GM21576 (cell line): ENCODE data around the gene DLEC1.
"Not testable (repeated sequence)": the region's sequence is repeated elsewhere in the genome, so short reads cannot be mapped to it uniquely, and the experiment has no call there.

Experiments used
- ATAC-seq: cut with Tn5 transposase; IDR thresholded peaks from one replicate; pipeline ENCODE4 v1.9.1; 2021; ENCODE audit warnings: mild to moderate bottlenecking, moderate library complexity; ENCODE audit not compliant: unreplicated experiment

The DLEC1 gene

DNA sequence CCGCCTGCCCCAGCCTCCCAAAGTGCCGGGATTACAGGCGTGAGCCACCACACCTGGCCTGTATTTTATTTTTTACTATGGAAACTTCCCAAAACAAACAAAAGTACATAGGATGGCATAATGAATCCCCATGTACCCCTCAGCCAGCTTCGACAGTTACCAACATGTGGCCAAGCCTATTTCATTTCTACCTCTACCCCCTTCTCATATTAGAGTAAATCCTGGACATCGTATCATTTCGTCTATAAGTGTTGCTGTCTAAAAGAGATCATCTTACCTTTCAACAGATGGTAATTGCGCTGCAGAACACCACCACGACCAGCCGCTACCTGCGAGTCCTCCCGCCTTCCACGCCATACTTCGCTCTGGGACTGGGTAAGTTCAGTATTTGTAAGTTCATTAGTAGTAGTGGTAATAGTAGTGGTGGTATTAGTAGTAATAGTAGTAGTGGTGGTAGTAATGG, 44.9 kb downstream of the DLEC1 start:
- ATAC-seq = no peak

DNA sequence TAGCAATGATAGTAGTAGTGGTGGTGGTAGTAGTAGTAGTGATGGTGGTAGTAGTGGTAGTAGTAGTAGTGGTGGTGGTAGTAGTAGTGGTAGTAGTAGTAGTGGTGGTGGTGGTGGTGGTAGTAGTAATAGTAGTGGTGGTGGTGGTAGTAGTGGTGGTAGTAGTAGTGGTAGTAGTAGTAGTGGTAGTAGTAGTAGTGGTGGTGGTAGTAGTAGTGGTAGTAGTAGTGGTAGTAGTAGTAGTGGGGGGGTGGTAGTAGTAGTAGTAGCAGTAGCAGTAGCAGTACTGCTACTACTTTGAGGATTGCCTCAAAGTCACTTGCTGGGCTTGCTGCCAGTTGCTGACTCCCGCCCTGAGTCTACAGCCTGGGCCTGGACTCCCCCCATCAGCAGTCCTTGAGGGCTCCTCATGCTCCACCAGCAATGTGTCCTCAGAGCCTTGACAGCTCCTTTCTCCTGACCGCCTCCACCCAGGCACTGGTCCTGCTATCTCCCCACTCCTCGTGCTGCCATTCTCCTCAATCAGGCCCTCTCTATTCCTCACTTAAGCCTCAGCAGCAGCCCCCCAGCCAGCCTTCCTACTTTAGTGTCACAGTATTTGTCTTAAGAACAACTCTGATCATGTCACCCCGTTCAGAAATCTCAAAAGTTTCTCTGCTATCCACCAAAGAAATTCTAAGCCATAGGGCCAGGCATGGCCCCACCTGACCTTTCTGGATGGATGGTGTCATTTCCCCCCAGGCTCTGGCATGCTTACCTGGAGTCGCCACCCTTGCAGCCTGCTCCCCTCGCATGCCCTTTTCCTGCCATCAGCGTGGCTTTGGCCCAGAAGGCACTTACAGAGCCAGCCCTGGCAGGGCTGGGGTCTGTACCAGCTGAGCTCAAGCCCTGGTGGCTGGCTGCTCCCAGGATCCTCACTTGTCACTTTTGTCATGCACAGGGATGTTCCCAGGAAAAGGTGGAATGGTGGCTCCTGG, 45.6 kb downstream of the DLEC1 start:
- ATAC-seq = no peak

DNA sequence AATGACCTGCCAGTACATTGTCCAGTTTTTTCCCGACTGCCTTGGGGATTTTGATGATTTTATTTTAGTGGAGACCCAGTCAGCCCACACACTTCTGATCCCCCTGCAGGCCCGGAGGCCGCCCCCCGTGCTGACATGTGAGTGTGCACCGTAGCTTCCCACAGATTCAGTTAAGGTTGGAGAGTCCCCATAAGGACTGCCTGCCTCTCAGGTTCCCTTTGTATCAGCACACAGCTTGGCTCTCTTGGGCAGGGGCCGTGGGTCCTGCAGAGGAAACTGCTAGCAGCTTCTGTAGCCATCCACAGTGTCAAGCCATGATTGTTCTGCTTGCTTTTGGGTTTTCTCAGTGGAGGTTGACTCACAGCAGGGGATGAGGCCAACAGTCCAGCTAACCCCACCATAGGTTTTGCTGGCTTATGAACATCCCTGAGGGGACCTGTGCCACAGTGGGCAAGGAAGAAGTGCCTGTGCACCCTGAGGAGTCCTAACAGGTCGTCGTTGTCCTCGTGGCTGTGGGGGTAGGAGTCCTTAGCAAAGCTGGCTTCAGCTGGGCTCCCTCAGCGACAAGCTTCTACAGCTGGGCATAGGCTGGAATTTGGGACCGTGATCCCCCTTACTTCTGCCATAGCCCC, 46.4 kb downstream of the DLEC1 start:
- no peak for ATAC-seq

DNA sequence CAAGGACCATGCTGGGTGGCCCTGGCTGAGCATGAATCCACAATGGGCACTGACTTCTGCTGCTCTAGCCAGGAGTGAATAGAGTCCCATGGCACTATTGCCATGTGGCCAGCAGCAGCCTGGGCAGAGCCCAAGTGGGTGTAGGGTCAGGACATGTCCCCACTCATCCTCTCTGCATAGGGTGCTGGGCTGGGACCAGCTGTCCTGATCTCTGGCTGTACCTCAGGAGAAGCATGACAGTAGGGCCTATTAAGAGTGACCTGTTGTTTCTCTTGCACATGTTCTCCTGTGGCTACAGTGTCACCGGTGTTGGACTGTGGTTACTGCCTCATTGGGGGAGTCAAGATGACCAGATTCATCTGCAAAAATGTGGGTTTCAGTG, 46.9 kb downstream of the DLEC1 start:
- ATAC-seq = no peak

DNA sequence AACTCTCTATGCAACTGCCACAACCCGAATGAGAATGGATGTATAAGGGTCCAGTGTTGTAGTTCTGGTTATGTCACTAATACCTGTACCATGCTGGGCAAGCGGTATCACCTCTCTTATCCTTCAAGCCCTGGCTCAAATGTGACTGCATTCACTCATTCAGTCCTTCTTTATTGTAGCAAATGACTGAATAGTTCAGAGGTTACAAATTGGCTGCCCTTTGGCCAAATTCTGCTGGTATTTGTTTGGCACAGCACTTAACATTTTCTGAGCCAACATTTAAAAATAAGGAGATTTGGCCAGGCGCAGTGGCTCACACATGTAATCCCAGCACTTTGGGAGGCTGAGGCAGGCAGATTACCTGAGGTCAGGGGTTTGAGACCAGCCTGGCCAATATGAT, 47.5 kb downstream of the DLEC1 start:
- no peak for ATAC-seq

DNA sequence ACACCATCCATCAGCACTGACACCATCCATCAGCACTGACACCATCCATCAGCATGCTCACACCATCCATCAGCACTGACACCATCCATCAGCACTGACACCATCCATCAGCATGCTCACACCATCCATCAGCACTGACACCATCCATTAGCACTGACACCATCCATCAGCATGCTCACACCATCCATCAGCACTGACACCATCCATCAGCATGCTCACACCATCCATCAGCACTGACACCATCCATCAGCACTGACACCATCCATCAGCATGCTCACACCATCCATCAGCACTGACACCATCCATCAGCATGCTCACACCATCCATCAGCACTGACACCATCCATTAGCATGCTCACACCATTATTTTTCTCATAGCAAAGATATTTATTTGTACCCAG, 48.3 kb downstream of the DLEC1 start:
- ATAC-seq = not testable (repeated sequence)

DNA sequence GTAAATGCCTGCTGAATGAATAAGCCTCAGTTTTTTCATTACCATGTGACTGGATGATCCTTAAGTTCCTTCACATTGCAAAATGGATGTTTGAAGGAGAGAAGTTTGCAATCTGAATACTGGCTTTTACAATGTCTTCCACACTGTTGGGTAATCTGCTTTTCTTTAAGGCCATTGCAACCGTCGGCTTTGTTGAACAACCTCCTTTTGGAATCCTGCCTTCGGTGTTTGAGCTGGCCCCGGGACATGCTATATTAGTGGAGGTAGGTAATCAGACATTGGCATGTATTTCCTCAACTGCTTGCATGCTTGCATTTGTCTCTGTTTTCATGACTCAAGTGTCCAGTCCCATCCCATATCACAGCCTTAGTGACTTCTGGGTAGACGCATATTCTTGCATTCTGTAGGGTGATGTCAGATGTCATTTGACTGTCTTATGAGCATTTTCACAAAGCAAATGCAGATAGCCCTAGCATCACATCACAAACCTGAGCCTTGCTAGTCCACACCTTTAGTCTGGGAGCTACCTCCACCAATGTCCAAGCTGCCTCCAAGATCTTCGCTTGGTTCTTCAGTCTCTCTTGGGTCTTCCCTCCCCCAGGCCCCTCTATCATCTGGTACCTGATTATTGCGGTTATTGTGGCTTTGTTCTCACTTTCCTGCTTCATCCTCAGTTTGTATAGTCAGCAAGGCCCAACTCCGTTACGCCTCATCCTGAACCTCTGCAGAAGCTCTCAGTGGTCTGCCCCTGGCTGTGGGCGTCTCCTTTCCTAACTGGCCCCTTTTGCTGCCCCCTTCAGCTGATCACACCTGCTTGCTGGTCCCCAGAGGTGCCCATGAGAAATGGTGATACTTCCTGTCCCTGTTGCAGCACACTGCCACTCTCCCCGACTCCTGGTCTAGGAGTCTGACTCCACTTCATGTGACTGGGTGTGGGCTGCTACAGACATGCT, 49.4 kb downstream of the DLEC1 start:
- ATAC-seq = no peak

DNA sequence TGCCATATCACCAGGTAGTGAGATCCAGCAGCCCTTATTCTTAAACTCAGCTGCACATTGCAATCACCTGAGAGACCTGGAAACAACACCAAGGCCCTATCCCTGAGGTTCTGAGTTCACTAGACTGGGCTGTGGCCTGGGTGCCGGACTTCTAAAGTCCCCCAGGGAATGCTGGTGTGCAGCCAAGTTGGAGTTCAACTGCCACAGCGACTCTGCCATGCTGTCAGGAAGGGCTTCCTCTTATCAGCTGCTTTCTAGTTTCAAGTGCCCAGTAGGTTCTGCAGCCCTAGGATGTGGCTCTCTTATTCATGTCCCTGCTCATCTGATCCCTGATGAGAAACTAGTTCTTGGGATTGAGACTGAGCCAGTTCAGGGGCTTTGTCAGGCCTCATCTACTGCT, 50.2 kb downstream of the DLEC1 start:
- no peak for ATAC-seq

DNA sequence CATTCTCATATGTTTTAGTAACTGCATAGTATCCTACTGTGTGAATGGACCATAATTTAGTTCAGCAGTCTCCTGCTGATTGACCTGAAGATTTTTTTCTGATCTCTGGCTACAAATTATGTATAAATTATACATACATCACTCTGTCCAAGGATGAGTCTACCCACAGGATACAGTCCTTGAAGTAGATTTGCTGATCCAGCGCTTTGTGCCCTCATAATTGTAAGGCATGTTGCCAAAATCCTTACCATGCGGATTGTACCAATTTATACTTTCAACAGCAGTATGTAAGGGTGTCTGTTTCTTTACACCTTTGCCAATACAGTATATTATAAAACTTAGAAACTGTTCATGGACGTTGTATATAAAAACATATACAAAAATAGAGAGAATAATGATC, 51.4 kb downstream of the DLEC1 start:
- ATAC-seq = no peak

DNA sequence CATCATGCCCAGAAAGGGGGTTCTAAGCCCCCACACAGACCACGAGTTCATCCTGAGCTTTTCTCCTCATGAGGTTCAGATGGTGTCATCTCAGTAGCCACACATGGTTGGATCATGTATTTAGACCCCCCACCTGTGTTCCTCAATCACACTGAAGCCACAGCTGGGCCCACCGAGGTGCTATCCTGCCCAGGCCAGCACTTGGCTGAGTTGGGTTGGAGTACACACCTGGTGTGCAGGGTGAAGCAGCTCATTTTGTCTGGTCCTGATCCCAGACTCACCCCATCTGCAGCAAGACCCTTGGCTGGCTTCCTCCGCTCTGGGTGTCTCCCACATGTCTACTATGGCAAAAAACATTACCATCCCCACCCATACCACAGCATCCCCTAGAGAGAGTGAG, 56.0 kb downstream of the DLEC1 start:
- ATAC-seq = no peak

DNA sequence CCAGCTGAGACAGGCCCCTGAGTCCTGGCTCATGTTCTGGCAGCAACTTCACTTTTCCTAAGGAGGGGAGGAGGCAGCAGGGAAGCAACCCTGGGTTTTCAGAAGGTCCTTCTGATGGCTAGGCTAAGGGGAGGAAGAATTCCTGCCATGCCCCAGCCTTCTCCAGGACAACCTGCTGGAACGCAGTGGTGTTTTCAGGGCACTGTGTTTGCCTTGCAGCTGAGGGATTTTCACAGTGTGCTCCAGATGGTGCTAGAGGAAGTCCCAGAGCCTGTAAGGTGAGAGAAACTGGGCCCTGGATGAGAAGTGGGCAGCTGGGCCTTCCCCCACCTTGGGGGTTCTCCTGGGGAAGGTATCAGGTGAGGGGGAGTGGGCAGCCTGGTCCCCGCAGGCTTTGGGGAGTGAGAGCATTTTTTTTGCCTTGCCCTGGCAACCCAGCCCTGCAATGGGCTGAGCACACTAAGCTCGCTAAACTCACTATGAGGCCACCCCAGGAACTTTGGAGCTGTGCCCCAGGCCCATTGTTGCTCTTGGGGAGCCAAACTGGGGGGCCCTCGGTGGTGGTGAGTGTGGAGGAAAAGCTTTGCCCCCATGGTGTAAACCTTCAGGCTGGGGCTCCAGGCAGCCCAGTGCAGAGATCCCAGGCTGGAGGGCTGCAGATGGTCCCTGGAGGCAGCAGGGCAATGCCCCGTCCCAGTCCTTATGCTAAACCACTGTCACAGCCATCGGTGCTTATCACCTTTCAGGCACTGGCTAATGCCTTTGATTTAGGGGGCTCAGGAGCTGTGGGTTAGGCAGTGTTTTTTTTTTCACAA, 56.9 kb downstream of the DLEC1 start:
- ATAC-seq = no peak

DNA sequence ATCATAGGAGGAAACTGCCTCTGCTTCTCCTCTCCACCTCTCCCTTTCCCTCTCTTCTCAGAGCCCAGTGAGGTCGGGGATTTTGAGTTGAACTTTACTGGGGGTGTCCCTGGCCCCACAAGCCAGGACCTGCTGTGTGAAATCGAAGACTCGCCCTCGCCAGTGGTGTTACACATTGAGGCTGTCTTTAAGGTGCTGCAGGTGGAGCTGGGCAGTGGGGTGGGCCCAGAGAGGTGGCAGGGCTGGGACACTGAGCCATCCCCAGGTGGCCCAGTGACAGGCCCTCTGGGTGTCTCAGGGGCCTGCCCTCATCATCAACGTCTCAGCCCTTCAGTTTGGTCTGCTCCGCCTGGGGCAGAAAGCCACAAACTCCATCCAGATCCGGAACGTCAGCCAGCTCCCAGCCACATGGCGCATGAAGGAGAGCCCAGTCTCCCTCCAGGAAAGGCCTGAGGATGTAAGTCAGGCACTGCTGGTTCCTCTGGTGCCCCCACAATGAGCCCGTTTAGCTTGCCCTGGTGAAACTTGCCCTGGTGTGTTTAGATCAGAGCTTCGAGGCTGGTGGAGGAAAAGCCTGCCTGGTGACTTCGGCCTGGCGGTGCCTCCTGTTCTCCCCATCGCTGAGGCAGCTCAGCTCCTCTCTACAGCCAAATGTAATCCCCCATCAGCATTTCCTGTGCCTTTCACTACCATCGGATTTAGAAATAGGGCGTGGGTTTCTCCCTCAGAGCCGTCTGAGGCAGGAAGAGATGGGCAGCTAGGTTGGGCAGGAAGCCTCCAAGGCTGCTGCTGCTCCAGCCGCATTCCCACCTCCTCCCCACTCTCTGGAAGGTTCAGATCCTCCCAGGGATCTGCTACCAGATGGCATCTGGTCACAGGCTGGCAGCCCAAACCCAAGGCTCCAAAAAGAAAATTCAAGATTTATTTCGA, 58.7 kb downstream of the DLEC1 start:
- ATAC-seq = no peak

DNA sequence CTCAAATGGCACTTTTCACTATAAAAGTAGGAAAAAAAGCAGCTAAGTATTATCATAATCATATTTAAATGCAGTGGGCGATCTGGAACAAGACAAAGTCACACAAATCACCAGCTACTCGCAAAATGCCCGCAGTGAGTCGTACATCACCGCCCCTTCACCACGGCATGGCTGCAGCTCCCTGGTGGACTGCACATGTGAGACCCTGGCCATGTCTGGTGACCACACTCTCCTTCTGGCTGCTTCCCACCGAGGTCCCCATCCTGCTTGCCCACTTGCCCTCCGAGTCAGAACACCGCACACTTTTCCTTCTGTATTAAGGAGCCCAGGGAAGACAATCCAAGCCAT, 59.3 kb downstream of the DLEC1 start:
- no peak for ATAC-seq

DNA sequence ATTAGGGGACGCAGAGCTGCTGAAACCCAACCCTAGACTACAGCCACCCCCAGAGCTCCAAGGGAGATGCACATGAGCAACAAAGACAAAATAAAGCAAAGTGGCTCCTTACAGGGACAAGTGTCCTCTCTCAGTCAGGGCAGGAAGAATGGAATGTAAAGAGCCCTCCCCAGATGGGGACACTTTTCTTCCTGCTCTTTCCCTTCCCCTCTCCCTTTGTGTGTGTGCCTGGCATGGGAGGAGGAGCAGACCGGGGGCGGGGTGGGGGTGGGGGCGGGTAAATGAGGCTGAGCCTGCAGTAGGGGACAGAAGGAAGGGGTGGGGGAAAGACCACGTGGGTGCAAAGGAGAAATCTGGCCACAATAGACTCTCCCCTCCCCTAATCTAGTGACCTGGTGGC, 60.5 kb downstream of the DLEC1 start:
- no peak for ATAC-seq

DNA sequence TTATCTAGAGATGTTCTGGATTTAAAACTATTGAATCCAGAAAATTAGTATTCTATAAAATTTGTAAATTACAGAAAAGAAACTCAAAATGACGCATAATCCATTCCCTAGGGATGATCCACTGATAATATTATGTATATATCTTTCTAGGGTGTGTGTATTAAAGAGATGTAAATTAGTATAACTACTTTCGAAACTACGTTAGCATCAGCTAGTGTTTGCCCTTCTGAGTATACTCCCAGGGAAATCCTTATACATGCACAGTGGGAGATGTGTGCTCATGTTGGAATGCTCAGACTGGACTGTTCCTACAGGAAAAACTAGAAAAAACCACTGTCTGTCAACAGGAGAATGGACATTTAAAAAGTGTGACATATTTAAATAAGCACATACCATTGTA, 61.5 kb downstream of the DLEC1 start:
- no peak for ATAC-seq

DNA sequence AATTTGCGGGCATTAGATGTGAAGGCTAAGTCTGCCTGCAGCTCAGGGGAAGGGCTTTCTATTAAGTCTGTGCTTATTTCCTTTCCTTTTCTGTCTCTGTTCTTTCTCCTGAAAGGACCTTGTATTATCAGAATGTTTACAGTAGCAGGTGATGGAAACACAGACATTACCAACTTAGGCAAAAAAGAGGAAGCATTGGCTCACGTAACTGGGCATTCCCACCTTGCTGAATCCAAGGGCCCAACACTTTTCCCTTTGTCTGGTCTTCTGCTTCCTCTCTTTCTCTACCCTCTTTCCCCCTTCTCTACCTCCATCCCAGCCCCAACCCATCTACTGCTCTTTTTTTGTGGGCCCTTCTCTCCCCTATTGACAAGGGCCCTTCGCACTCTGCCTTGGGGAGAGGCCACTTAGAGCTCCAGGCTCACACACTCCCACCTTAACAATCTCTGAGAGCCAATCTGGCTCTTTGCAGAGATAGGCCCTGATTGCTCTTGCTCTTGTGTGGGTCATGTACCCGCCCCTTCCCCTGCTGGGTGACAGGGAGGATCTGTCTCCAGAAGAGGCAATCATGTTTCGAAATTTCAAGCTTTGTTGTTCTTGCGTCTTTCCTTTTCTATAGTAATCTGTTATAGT, 62.9 kb downstream of the DLEC1 start:
- no peak for ATAC-seq

DNA sequence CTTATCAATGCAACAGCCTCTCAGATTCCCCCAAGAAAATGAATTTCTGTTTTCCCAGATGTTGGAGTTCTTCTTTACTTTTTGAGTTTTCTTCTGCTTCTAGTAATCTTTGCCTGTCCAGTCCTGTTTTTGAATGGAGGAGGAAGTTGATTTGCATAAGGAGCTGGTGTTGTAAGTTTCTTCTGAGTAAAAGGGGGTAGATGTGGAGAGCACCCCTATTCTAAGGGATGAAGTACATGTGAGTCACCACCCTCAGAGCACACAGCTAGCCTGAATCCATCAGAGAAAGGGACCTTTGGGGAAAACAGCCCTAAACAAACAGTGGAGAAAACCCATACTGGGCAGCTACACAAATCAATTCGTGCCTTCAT, 63.4 kb downstream of the DLEC1 start:
- no peak for ATAC-seq

DNA sequence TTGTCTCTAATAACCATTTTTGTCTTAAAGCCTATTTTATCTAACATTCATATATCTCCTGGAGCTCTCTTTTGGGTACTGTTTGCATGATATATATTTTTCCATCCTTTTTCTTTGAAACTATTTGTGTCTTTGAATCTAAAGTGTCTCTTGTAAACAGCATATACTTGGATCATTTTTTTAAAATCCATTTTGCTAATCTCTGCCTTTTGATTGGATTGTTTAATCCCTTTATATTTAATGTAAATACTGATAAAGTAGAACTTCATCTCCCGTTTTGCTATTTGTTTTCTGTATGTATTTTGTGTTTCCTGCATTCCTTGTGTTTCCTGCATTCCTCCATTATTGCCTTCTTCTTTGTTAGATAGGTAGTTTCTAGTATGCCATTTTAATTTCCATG, 66.5 kb downstream of the DLEC1 start:
- no peak for ATAC-seq
